Kidney epithelial cell (primary cell): ENCODE measurements around the gene PAPPA2. TPM values are rescaled to one million over a fixed set of nuclear protein-coding genes. Genes with fewer than 3 reads are reported as not detected.

Source experiments
- DNase-seq: peaks from one replicate; pipeline ENCODE4 v3.0.0-alpha.2; 2010; ENCODE audit warnings: low read depth
- H3K27me3 ChIP-seq: 2 replicates; pipeline ENCODE4 v1.6.0; 2011; ENCODE audit warnings: low read length; ENCODE audit not compliant: control insufficient read depth, insufficient read depth
- H3K36me3 ChIP-seq: 2 replicates; pipeline ENCODE4 v1.5.1; 2011; ENCODE audit warnings: low read length; ENCODE audit not compliant: control insufficient read depth, insufficient read depth
- H3K4me3 ChIP-seq: 2 replicates; pipeline ENCODE4 v1.5.1; 2011; ENCODE audit warnings: low read depth, mild to moderate bottlenecking, control low read depth, low read length
- CTCF ChIP-seq: IDR thresholded peaks from 2 replicates; pipeline ENCODE4 v1.5.1; 2011; ENCODE audit warnings: mild to moderate bottlenecking, moderate library complexity, low read length, control low read depth, inconsistent platforms; ENCODE audit not compliant: insufficient read depth, poor library complexity, severe bottlenecking
- total RNA-seq: library from RNA; depleted of rRNA; stranded (reverse); fragments of >200 nt; gene quantifications from 2 replicates; pipeline ENCODE4 v1.2.3, GENCODE V29; 2015

Gene PAPPA2
- total RNA-seq, 1 donor from 2014 or later: 6.9 TPM

GRCh38 chr1:176566004-176566975, 103.3 kb downstream of the PAPPA2 start:
- no peak for DNase-seq
- Histone ChIP-seq H3K36me3 (no peaks in the 10 kb centered on the region), H3K4me3 (no peak overlapping the region), H3K27me3 (no peaks in the 10 kb centered on the region)
- no peak for TF ChIP-seq CTCF

DNA sequence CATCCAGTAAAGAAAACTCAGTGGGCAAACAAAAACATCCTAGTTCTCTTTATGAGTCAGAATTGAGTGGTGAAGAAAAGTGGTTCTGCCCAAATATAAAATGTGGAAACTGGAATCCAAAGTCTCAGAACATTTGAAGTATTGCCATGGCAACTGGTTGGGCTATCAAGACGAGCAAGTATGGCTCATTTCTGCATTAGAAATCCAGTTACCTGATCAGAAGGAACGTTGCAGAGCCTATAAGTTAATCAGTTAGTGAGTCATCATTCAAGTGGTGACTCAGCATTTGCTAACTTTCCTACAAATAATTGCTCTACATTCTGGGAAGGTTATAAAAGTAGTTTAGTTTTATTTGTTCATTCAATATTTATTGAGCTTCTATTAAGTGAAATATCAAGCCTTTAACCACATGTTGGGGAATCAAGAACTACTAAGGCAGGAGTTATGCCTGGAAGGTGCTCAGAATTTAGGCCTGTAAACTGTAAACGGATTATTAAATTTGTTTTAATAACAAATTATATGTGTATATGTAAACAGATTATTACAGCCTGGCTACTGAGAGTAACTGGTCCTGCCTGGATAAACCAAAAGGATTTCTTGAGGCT, 104.3 kb downstream of the PAPPA2 start:
- Histone ChIP-seq H3K36me3 (no peaks in the 10 kb centered on the region), H3K4me3 (no peak overlapping the region), H3K27me3 (no peaks in the 10 kb centered on the region)
- DNase-seq: no peak
- no peak for TF ChIP-seq CTCF

- DNase-seq: no peak
- Histone ChIP-seq H3K36me3 (no peaks in the 10 kb centered on the region), H3K4me3 (no peak overlapping the region), H3K27me3 (no peaks in the 10 kb centered on the region)
- TF ChIP-seq CTCF: no peak
These were observed 105.2 kb downstream of the PAPPA2 start for GRCh38 chr1:176568185-176568584.

GRCh38 chr1:176574756-176575155, 111.8 kb downstream of the PAPPA2 start:
- no peaks in the 10 kb centered on the region for H3K36me3 ChIP-seq
- H3K27me3 ChIP-seq: no peaks in the 10 kb centered on the region
- no peak for TF ChIP-seq CTCF
- no peak overlapping the region for H3K4me3 ChIP-seq
- no peak for DNase-seq

DNA sequence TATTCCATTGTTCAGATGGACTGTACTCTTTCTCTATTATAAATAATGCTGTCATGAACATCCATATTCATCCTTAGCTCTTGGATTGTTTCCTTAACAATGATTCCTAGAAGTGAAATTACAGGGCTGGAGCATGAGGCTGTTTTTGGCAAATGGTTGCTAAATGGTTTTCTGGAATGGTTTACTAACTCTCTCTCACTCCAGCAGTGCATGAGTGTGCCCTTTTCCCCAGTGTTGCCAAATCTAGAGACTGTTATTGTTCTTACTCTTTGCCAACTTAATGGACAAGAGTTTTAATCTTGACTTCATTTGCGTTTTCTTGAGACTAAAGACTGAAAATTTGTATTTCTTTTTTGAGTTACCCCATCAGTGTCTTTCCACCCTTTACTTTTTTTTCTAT, 113.0 kb downstream of the PAPPA2 start:
- no peak overlapping the region for H3K4me3 ChIP-seq
- TF ChIP-seq CTCF: no peak
- DNase-seq: no peak
- no peaks in the 10 kb centered on the region for H3K27me3 ChIP-seq
- no peaks in the 10 kb centered on the region for H3K36me3 ChIP-seq
